Measurements from ENCODE around the gene ANGPTL3.
"Not testable (repeated sequence)": the region's sequence is repeated elsewhere in the genome, so short reads cannot be mapped to it uniquely, and the experiment has no call there.

The ANGPTL3 gene

GRCh38 chr1:62597281-62597680 lies at the start of gene ANGPTL3:
Gene ANGPTL3 (plus strand): TSS chr1:62597520. CDS start chr1:62597567, 47 bp downstream.
- DNase-seq (ENCODE audit: low read depth) = no peak

DNA sequence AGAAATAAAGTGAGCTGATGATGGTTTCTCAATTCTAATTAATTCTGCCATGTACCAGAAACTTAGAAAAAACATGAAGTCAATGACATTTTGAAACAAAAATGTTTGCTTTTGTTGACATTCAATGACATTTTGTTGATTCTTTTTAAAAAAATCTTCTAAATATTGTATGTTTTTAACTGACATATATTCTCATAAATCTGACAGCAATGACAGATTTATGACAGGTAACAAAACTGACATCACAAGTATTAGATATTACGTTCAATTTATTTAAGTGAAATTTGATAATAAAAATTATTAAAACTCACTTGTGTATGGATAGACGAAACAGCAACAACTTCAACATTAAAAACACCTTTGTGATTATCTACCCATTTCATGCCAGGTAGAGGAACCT lies 36.0 kb upstream of the ANGPTL3 start:
- no peak for DNase-seq (ENCODE audit: low read depth)

GRCh38 chr1:62567182-62567581 lies 30.1 kb upstream of the ANGPTL3 start:
- DNase-seq (ENCODE audit: low read depth) = not testable (repeated sequence)

DNA sequence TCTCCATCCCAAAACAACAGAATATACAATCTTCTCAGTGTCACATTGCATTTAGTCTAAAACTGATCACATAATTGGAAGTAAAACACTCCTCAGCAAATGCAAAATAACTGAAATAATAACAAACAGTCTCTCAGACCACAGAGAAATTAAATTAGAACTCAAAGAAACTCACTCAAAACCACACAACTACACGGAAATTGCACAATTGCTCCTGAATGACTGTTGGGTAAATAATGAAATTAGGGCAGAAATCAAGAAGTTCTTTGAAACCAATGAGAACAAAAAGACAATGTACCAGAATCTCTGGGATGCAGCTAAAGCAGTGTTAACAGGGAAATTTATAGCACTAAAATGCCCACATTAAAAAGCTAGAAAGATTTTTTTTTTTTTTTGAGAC lies 29.4 kb upstream of the ANGPTL3 start:
- peak; percentile 17 for DNase-seq (ENCODE audit: low read depth)

GRCh38 chr1:62571517-62571916 lies 25.8 kb upstream of the ANGPTL3 start:
- DNase-seq (ENCODE audit: low read depth) = not testable (repeated sequence)

DNA sequence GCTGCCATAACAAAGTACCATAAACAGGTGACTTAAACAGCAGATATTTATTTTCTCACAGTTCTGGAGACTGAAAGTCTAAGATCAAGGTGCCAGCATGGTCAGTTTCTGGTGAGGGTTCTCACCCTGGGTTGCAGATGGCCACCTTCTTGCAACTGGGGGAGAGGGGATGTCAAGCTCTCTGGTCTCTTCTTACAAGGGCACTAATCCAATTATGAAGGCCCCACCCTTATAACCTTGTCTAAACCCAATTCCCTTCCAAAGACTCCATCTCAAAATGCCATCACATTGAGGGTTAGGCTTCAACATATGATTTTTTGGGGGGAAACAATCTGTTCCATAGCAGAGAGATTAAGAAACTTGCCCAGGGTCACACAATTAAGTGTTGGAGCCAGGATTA lies 24.8 kb upstream of the ANGPTL3 start:
- DNase-seq (ENCODE audit: low read depth) = no peak

GRCh38 chr1:62573675-62574074 lies 23.6 kb upstream of the ANGPTL3 start:
- peak; percentile 17 for DNase-seq (ENCODE audit: low read depth)

DNA sequence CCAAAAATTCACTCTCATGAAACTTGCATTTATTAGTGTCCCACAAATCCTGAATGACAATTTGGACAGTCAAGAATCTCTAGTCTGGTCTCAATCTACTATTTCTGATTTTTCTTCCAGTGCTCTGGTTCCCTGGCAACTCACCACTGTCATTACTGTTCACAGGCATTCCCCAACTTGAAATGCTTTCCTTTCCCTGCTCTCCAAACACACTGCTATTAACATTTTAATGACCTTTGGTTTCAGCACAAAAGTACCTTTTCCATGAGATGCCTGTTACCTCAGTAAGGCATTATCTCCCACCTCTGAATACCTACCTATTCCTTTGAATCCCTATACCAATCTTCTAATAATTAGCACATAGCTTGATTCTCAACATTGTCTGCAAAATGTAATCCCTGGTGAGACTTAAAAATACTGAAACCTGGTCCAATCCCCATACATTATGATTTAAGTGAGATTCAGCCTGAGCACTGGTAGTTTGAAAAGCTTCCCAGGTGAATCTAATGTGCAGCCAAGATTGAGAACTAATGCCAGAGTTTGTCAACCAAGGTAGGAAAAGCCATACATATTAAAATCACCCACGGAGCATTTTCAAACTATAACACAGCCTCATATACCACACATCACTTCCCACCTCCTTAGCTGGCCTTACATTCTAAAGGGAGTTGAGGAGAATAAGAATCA lies 11.7 kb upstream of the ANGPTL3 start:
- DNase-seq (ENCODE audit: low read depth) = no peak

- peak; percentile 15 for DNase-seq (ENCODE audit: low read depth)
These were observed 9.3 kb upstream of the ANGPTL3 start for GRCh38 chr1:62588000-62588399.

DNA sequence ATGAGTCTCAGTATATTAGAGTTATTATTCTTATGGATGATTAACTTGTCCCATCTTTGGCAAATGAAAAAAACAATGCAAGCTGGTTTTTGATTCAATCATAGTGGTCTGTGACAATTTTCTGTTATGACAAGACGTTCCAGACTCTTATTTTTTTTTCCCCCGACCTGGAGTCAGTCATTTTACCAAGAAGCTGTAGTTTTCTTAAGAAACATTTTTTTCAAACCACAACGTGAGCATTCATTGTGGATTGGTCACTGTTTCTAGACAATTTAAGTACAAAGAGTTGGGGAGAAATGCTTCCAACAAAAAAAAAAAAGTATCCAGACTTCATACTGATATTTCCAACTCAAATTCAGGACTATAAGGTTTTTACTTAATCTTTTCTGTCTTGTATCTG lies 8.0 kb upstream of the ANGPTL3 start:
- DNase-seq (ENCODE audit: low read depth) = peak; percentile 77

GRCh38 chr1:62590255-62590969 lies 6.9 kb upstream of the ANGPTL3 start:
- DNase-seq (ENCODE audit: low read depth) = no peak

DNA sequence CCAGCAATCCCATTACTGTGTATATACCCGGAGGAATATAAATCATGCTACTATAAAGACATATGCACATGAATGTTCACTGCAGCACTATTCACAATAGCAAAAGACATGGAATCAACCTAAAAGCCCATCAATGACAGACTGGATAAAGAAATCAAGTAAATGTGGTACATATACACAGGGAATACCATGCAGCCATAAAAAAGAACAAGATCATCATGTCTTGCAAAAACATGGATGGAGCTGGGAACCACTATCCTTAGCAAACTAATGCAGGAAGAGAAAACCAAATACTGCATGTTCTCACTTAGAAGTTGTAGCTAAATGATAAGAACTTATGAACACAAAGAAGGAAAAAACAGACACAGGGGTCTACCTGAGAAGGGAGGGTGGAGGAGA lies 6.4 kb upstream of the ANGPTL3 start:
- DNase-seq (ENCODE audit: low read depth) = no peak

- peak; percentile 27 for DNase-seq (ENCODE audit: low read depth)
These were observed 3.4 kb upstream of the ANGPTL3 start for GRCh38 chr1:62593825-62594394.

DNA sequence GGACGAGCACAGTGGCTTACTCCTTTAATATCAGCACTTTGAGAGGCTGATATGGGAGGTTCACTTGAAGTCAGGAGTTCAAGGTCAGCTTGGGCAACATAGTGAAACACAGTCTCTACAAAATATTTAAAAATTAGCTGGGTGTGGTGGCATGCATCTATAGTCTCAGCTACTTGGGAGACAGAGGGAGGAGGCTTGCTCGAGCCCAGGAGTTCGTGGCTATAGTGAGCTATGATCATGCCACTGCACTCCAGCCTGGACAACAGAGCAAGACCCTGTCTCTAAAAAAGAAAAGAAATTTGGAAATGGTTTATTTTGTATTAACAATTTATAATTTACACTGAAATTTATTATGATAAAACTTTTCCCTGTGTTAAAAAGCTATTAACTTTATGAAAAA lies 1.7 kb upstream of the ANGPTL3 start:
- no peak for DNase-seq (ENCODE audit: low read depth)

DNA sequence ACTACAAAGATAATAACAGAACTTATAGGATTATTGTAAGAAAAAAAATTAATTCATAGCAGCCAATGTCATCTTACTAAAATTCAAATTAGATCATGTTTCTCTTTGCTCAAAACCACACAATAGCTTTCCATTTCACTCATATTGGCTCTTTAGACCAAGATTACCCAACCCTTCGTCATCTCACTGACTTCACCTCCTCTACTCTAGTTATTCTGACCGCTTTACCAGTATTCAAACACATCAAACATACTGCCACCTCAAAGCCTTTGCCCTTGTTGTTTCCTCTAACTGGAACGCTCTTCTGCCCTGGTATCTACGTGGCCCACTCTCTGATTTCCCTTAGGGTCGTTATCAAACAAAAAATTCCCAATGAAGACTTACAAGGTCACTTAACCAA lies 1.7 kb downstream of the ANGPTL3 start:
- peak; percentile 80 for DNase-seq (ENCODE audit: low read depth)

- peak; percentile 71 for DNase-seq (ENCODE audit: low read depth)
These were observed 4.1 kb downstream of the ANGPTL3 start for GRCh38 chr1:62601457-62601856.

DNA sequence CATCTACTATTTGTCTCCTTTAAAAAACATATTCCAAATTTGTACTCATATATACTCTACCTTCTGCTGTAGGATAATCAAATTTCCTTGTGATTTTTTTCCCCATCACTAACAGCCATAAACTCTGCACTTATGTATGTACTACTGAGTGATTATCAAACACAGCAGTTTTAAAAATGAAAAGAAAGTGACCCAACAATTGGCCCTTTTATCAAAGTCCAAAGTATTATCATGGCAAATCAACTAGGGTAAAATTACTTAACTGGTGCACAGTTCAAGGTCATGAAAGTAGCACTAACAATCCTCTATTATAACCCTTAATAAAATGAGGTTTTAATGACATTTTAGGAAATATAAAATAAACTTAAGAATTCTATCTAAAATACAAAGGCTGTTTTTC lies 11.6 kb downstream of the ANGPTL3 start:
- no peak for DNase-seq (ENCODE audit: low read depth)

- DNase-seq (ENCODE audit: low read depth) = not testable (repeated sequence)
These were observed 13.3 kb downstream of the ANGPTL3 start for GRCh38 chr1:62610588-62610987.

- no peak for DNase-seq (ENCODE audit: low read depth)
These were observed 15.4 kb downstream of the ANGPTL3 start for GRCh38 chr1:62612770-62613169.

GRCh38 chr1:62613325-62613727 lies 16.0 kb downstream of the ANGPTL3 start:
- no peak for DNase-seq (ENCODE audit: low read depth)

GRCh38 chr1:62613890-62614289 lies 16.6 kb downstream of the ANGPTL3 start:
- DNase-seq (ENCODE audit: low read depth) = peak; percentile 25

GRCh38 chr1:62621907-62622306 lies 24.6 kb downstream of the ANGPTL3 start:
- DNase-seq (ENCODE audit: low read depth) = peak; percentile 98

GRCh38 chr1:62625415-62625814 lies 28.1 kb downstream of the ANGPTL3 start:
- DNase-seq (ENCODE audit: low read depth) = peak; percentile 30
